ENCODE data around the gene ZSWIM6. TPM values are rescaled to one million over a fixed set of nuclear protein-coding genes. Genes with fewer than 3 reads are reported as not detected.

ZSWIM6 gene
- total RNA-seq, 1 donor from 2014 or later: 9.9 TPM

DNA sequence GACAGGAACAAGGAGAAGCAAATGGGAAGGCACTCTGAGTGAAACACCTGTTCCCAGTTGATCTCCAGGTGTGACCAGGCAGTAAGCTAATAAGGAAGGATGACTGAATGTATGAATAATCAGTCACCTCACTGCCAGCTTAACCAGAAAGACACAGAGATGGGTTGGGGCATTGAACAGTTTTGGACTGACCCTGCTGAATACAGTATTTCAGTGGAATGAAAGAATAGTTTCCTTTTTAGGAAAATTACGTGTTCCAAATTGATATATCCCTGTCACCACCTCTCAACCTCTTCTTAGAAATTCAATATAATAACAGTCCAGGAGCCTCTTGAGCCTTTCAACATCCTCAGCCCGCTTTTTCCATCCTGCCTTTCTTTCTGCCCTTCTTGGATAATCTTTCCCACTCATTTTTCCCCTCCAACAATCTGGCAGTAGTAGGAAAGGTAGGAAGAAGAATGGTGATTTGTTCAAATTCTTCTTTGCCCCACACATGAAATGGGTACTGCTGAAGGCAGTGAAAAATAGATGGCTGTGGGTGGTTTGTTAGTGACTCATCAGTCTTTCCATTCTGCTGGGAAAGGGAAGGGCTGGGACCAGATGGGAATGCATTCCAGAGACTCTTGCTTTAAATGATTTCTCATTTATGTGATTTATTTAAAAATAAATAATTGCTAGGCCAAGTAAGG, 117.9 kb downstream of the ZSWIM6 start:
- H3K4me3 ChIP-seq (ENCODE audit: low read length in 3 of 3): no peak overlapping the region
- no peaks in the 10 kb centered on the region for H3K27me3 ChIP-seq (ENCODE audit: control insufficient read depth in 3 of 3, insufficient read depth in 3 of 3, low read length in 3 of 3)
- H3K9me3 ChIP-seq (ENCODE audit: control insufficient read depth in 3 of 3, low read length in 3 of 3): peaks cover 0 to 4% (median 2%) of the 10 kb centered on the region in 3 donors
- H3K36me3 ChIP-seq (ENCODE audit: control insufficient read depth in 3 of 3, insufficient read depth in 3 of 3, low read length in 3 of 3): no peaks in the 10 kb centered on the region
- H3K9ac ChIP-seq (ENCODE audit: low read depth in 1 of 3, low read length in 3 of 3): no peak overlapping the region
- H3K4me1 ChIP-seq (ENCODE audit: control insufficient read depth in 3 of 3, insufficient read depth in 3 of 3, low read length in 3 of 3): peaks cover 3 to 16% (median 13%) of the 10 kb centered on the region in 3 donors
- peak overlapping the region; percentile 37 for H3K27ac ChIP-seq (ENCODE audit: low read depth, low read length)

DNA sequence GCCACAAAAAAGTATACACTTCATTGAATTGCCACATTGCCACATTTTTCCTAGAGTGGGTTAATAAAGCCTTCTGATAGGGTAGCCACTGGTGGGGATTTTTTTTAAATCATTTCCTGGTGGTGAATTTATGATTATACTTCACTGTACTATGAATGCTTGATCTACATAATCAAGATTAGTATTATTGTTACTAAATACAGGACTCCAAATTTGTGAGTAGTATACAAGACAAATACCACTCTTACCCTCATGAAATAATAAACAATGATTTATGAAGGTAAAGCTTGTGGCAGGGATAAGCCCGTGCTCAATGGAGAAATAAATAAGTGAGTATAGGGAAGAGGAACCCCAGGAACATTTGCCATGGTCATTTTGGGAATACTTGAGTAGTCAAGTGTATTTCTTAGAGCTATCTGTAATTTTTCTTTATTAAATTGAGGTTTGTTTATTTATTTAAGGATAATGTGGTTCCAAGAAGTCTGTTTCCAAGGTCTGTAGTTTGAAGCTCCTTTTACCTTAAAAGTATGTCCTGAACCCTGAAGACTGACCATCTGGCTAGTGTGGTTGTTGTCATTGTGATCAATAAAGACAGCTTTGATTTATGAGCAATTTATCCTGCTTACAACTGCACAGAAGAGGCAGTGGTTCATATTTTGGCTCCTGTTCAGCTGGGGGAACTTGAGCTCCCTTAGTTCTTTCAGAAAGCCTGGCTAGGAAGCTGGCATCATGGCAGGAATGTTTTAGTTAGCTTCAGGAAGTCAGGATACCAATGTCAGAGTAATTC, 118.6 kb downstream of the ZSWIM6 start:
- no peaks in the 10 kb centered on the region for H3K27me3 ChIP-seq (ENCODE audit: control insufficient read depth in 3 of 3, insufficient read depth in 3 of 3, low read length in 3 of 3)

DNA sequence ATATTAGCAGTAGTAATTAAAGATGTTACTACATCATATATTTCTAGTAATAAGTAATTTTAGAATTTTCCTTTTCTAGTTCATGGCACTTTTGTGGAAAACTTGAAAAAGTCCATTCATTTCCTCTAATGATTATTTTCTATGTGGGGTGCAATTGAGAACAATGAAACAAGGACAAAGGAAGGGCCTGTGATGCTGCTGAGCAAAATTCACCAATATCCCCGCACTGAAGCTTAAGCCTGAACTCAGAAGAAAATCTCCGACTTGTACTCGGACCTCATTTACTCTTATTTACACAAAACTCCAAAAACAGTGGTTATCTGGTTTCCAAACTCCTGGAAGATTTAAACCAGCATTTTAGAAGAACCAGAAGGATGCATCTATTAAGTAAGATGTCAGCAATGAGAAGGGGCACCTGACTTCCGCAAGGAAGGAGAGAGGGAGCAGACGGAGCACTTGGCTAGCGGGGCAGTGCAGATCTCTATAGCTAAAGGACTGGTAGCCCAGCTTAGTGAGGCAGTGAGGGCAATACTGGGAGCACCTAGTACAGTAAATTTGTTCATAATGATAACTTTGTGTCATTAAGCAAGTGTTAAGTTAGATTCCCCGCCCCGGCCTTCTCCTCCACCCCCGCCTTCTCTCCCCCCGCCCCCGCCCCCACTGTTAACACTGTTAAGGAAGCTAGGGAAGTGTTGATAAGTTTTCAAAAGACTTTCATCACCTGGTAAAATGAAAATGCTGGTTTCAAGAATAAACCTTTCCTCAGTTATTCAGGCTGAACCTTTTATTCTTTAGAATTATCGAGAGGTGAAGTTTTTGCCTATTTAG, 123.3 kb downstream of the ZSWIM6 start:
- no peak overlapping the region for H3K4me3 ChIP-seq (ENCODE audit: low read length in 3 of 3)
- peaks cover 3 to 7% (median 6%) of the 10 kb centered on the region in 3 donors for H3K4me1 ChIP-seq (ENCODE audit: control insufficient read depth in 3 of 3, insufficient read depth in 3 of 3, low read length in 3 of 3)
- H3K9me3 ChIP-seq (ENCODE audit: control insufficient read depth in 3 of 3, low read length in 3 of 3): no peaks in the 10 kb centered on the region
- H3K27ac ChIP-seq (ENCODE audit: low read depth, low read length): no peak overlapping the region
- H3K27me3 ChIP-seq (ENCODE audit: control insufficient read depth in 3 of 3, insufficient read depth in 3 of 3, low read length in 3 of 3): no peaks in the 10 kb centered on the region
- no peaks in the 10 kb centered on the region for H3K36me3 ChIP-seq (ENCODE audit: control insufficient read depth in 3 of 3, insufficient read depth in 3 of 3, low read length in 3 of 3)
- H3K9ac ChIP-seq (ENCODE audit: low read depth in 1 of 3, low read length in 3 of 3): no peak overlapping the region

More for the DNA sequence above, 118.6 kb downstream of the ZSWIM6 start:
- Histone ChIP-seq H3K36me3 (ENCODE audit: control insufficient read depth in 3 of 3, insufficient read depth in 3 of 3, low read length in 3 of 3) (no peaks in the 10 kb centered on the region), H3K9me3 (ENCODE audit: control insufficient read depth in 3 of 3, low read length in 3 of 3) (peaks cover 0 to 4% (median 2%) of the 10 kb centered on the region in 3 donors), H3K4me3 (ENCODE audit: low read length in 3 of 3) (no peak overlapping the region), H3K4me1 (ENCODE audit: control insufficient read depth in 3 of 3, insufficient read depth in 3 of 3, low read length in 3 of 3) (peaks cover 3 to 16% (median 13%) of the 10 kb centered on the region in 3 donors), H3K9ac (ENCODE audit: low read depth in 1 of 3, low read length in 3 of 3) (no peak overlapping the region), H3K27ac (ENCODE audit: low read depth, low read length) (peak overlapping the region; percentile 37)

DNA sequence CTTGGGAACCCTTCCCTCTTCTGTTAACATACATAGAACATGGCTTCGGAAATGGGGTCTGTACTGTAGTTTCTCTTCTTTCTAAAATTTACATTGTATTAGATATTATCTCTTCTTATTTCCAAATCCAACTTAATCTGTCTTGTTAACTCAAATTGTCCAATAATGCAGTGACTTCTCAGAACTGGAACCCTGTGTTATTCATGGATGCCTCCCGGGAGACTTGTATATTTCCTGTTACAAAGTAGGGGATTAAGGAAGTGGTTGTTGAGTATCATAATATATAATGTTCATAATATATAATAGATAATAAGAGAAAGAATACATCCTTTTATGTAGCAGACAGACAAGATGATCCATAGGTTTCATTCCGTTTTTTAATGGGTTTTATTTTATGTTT, 128.4 kb downstream of the ZSWIM6 start:
- H3K4me3 ChIP-seq (ENCODE audit: low read length in 3 of 3): no peak overlapping the region
- H3K27ac ChIP-seq (ENCODE audit: low read depth, low read length): no peak overlapping the region
- H3K4me1 ChIP-seq (ENCODE audit: control insufficient read depth in 3 of 3, insufficient read depth in 3 of 3, low read length in 3 of 3): peaks cover 0 to 9% (median 5%) of the 10 kb centered on the region in 3 donors
- no peaks in the 10 kb centered on the region for H3K36me3 ChIP-seq (ENCODE audit: control insufficient read depth in 3 of 3, insufficient read depth in 3 of 3, low read length in 3 of 3)
- H3K9ac ChIP-seq (ENCODE audit: low read depth in 1 of 3, low read length in 3 of 3): no peak overlapping the region
- no peaks in the 10 kb centered on the region for H3K9me3 ChIP-seq (ENCODE audit: control insufficient read depth in 3 of 3, low read length in 3 of 3)
- no peaks in the 10 kb centered on the region for H3K27me3 ChIP-seq (ENCODE audit: control insufficient read depth in 3 of 3, insufficient read depth in 3 of 3, low read length in 3 of 3)

DNA sequence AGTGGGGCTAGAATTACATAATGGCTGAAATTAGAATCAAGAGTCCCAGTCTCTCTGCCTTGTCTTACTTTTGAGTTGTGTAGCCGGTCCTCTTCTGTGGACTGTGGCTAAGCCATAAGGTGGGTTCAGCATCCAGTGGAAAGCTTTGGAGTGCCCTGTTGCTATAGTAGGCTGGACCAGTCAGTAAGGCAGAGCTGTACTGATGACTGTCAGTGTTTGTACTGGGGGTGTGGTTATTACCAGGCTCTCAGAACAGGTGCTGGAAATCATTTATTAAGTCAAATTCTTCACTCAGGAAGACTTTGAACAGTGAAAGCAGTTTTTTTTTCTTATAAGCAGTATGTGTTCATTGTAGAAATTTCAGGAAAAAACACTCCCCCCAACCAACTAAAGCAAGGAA, 129.4 kb downstream of the ZSWIM6 start:
- Histone ChIP-seq H3K9ac (ENCODE audit: low read depth in 1 of 3, low read length in 3 of 3) (peak overlapping the region in 1 of 3 donors; percentile 13), H3K4me1 (ENCODE audit: control insufficient read depth in 3 of 3, insufficient read depth in 3 of 3, low read length in 3 of 3) (peaks cover 0 to 9% (median 5%) of the 10 kb centered on the region in 3 donors), H3K36me3 (ENCODE audit: control insufficient read depth in 3 of 3, insufficient read depth in 3 of 3, low read length in 3 of 3) (no peaks in the 10 kb centered on the region), H3K4me3 (ENCODE audit: low read length in 3 of 3) (no peak overlapping the region), H3K27me3 (ENCODE audit: control insufficient read depth in 3 of 3, insufficient read depth in 3 of 3, low read length in 3 of 3) (no peaks in the 10 kb centered on the region), H3K27ac (ENCODE audit: low read depth, low read length) (no peak overlapping the region), H3K9me3 (ENCODE audit: control insufficient read depth in 3 of 3, low read length in 3 of 3) (no peaks in the 10 kb centered on the region)

DNA sequence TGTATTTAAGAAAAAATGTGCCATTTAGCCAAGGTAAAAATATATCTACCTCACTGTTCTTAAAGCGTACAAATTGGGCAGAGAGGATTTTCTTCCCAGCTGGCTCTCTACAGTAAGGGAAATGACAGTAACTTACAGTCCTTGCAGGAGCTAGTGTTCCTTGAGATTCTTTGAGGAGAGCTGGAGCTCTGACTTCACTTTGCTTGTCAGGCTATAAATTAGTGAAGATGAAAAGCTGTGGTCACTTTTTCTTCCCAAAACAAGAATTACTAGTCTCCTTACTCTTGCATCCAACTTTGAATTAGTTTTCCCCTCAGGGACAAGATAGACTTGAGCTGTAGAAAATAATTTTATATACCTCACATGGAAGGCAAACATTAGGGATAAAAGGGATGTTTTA, 129.9 kb downstream of the ZSWIM6 start:
- Histone ChIP-seq H3K27me3 (ENCODE audit: control insufficient read depth in 3 of 3, insufficient read depth in 3 of 3, low read length in 3 of 3) (no peaks in the 10 kb centered on the region), H3K27ac (ENCODE audit: low read depth, low read length) (no peak overlapping the region), H3K4me3 (ENCODE audit: low read length in 3 of 3) (no peak overlapping the region), H3K9me3 (ENCODE audit: control insufficient read depth in 3 of 3, low read length in 3 of 3) (no peaks in the 10 kb centered on the region), H3K36me3 (ENCODE audit: control insufficient read depth in 3 of 3, insufficient read depth in 3 of 3, low read length in 3 of 3) (no peaks in the 10 kb centered on the region), H3K9ac (ENCODE audit: low read depth in 1 of 3, low read length in 3 of 3) (peak overlapping the region in 1 of 3 donors; percentile 13), H3K4me1 (ENCODE audit: control insufficient read depth in 3 of 3, insufficient read depth in 3 of 3, low read length in 3 of 3) (peaks cover 0 to 9% (median 5%) of the 10 kb centered on the region in 3 donors)

DNA sequence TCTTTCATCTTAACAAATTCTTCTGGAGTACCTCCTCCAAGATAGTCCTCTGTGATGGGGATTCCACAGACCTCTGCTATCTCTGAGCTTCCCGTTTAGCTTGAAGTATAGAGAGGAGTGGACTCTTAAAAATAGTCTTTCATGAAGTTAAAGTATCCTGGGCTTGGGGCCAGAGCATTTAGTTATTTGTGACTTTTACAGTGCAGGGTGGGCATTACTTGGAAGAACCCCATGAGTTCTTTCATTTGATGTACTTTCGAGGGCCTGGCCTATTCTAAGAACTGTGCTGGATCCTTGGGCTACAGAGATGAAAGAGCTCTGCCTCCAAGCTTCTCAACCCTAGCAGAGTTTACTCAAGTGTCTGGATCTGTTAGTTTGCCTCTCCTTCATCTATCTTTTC, 131.5 kb downstream of the ZSWIM6 start:
- Histone ChIP-seq H3K9ac (ENCODE audit: low read depth in 1 of 3, low read length in 3 of 3) (no peak overlapping the region), H3K27ac (ENCODE audit: low read depth, low read length) (no peak overlapping the region), H3K27me3 (ENCODE audit: control insufficient read depth in 3 of 3, insufficient read depth in 3 of 3, low read length in 3 of 3) (no peaks in the 10 kb centered on the region), H3K9me3 (ENCODE audit: control insufficient read depth in 3 of 3, low read length in 3 of 3) (no peaks in the 10 kb centered on the region), H3K4me1 (ENCODE audit: control insufficient read depth in 3 of 3, insufficient read depth in 3 of 3, low read length in 3 of 3) (peaks cover 0 to 9% (median 5%) of the 10 kb centered on the region in 3 donors), H3K4me3 (ENCODE audit: low read length in 3 of 3) (no peak overlapping the region), H3K36me3 (ENCODE audit: control insufficient read depth in 3 of 3, insufficient read depth in 3 of 3, low read length in 3 of 3) (no peaks in the 10 kb centered on the region)

DNA sequence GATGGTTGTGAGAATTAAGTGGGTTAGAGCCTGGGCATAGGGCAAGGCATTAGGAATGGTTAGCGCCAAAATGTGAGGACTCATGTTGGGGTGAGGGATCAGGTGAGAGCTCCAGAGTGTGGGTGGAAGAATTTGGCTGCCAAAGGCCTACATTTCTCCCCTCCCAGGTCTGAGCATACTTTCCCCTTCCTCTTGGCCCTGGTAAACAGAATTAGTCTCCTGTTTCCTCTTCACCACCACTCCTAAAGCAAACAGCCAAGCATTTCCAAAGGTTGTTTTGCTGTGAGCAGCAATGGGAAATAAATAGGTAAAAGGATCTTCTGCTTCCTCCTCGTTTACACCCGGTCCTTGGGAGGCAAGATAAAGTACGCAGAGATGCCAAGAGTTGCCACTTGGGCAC, 132.5 kb downstream of the ZSWIM6 start:
- no peaks in the 10 kb centered on the region for H3K36me3 ChIP-seq (ENCODE audit: control insufficient read depth in 3 of 3, insufficient read depth in 3 of 3, low read length in 3 of 3)
- H3K27me3 ChIP-seq (ENCODE audit: control insufficient read depth in 3 of 3, insufficient read depth in 3 of 3, low read length in 3 of 3): no peaks in the 10 kb centered on the region
- H3K4me3 ChIP-seq (ENCODE audit: low read length in 3 of 3): no peak overlapping the region
- no peaks in the 10 kb centered on the region for H3K9me3 ChIP-seq (ENCODE audit: control insufficient read depth in 3 of 3, low read length in 3 of 3)
- peaks cover 0 to 9% (median 5%) of the 10 kb centered on the region in 3 donors for H3K4me1 ChIP-seq (ENCODE audit: control insufficient read depth in 3 of 3, insufficient read depth in 3 of 3, low read length in 3 of 3)
- H3K27ac ChIP-seq (ENCODE audit: low read depth, low read length): no peak overlapping the region
- H3K9ac ChIP-seq (ENCODE audit: low read depth in 1 of 3, low read length in 3 of 3): no peak overlapping the region

DNA sequence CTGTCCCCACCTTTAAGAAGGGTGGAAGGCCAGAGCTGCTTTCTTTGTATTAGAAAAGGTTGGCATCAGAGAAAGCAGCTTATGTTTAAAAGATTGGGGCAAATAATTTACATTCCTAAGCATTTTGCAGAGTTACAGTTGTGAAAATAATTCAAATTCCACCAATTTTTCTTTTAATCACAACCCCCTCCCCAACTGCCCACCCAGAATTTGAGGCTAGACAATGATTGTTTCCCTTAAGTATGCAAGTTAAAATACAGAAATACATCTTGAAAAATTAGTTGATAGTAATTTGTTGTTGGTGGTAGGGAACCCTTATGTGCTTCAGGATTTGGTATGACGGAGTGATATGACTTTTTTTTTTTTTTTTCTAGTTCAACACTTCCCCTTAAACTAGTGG, 133.0 kb downstream of the ZSWIM6 start:
- Histone ChIP-seq H3K9me3 (ENCODE audit: control insufficient read depth in 3 of 3, low read length in 3 of 3) (no peaks in the 10 kb centered on the region), H3K9ac (ENCODE audit: low read depth in 1 of 3, low read length in 3 of 3) (no peak overlapping the region), H3K4me3 (ENCODE audit: low read length in 3 of 3) (no peak overlapping the region), H3K36me3 (ENCODE audit: control insufficient read depth in 3 of 3, insufficient read depth in 3 of 3, low read length in 3 of 3) (no peaks in the 10 kb centered on the region), H3K27ac (ENCODE audit: low read depth, low read length) (no peak overlapping the region), H3K4me1 (ENCODE audit: control insufficient read depth in 3 of 3, insufficient read depth in 3 of 3, low read length in 3 of 3) (peaks cover 0 to 9% (median 5%) of the 10 kb centered on the region in 3 donors), H3K27me3 (ENCODE audit: control insufficient read depth in 3 of 3, insufficient read depth in 3 of 3, low read length in 3 of 3) (no peaks in the 10 kb centered on the region)
